B cell (primary cell): ENCODE measurements around the gene NDOR1. TPM values are rescaled to one million over a fixed set of nuclear protein-coding genes. Genes with fewer than 3 reads are reported as not detected.

Source experiments
- ATAC-seq: fragments of 200-7000 bp; cut with Tn5 transposase; one replicate; pipeline ENCODE4 v1.10.0; 2021; ENCODE audit warnings: low read depth, mild to moderate bottlenecking, moderate number of reproducible peaks, moderate library complexity
- CTCF ChIA-PET: fragments of 350-600 bp; sonication (Branson Sonifier 250); formaldehyde crosslinking; loops from one replicate; lab custom pipeline; 2021; ENCODE audit warnings: antibody characterized with exemption, inconsistent platforms; lab: Charles Lee
- POLR2A ChIA-PET: fragments of 350-600 bp; sonication (Branson Sonifier 250); formaldehyde crosslinking; loops from one replicate; lab custom pipeline; 2021; ENCODE audit warnings: antibody characterized with exemption; lab: Charles Lee
- DNase-seq: peaks from one replicate; pipeline ENCODE4 v3.0.0; 2013
- H2AFZ ChIP-seq: 2 replicates; pipeline ENCODE4 v1.6.1; 2012; ENCODE audit warnings: mild to moderate bottlenecking, low read depth, low read length; ENCODE audit not compliant: insufficient read depth, poor library complexity, severe bottlenecking
- H3K27ac ChIP-seq, 2 donors: 1 replicate in 1 of 2; 2 replicates in 1 of 2; pipeline ENCODE4 v1.5.1; 2012 to 2013; ENCODE audit warnings: low read length in 2 of 2, mild to moderate bottlenecking in 2 of 2, moderate library complexity in 1 of 2
- H3K27me3 ChIP-seq, 4 experiments: fragments of 200-600 bp in 1 of 4; sonication (generic) in 1 of 4; replicated peaks in 1 of 4; 1 replicate in 2 of 4; 2 replicates in 2 of 4; pipeline versions ENCODE4 v1.6.1 to v1.7.0; 2013 to 2016; ENCODE audit warnings: low read length in 3 of 4, mild to moderate bottlenecking in 2 of 4, mixed read lengths in 1 of 4, moderate library complexity in 1 of 4; ENCODE audit not compliant: insufficient read depth in 4 of 4, control insufficient read depth in 3 of 4; ENCODE audit errors: control extremely low read depth in 1 of 4
- H3K36me3 ChIP-seq, 2 experiments: replicated peaks in 1 of 2; 1 replicate in 1 of 2; 2 replicates in 1 of 2; pipeline versions ENCODE4 v1.6.1 to v1.7.1; 2013; ENCODE audit warnings: low read length in 1 of 2; ENCODE audit not compliant: insufficient read depth in 2 of 2, control insufficient read depth in 1 of 2; ENCODE audit errors: control extremely low read depth in 1 of 2, extremely low read depth in 1 of 2
- H3K4me1 ChIP-seq, 2 donors: fragments of 200-600 bp in 1 of 2; sonication (generic) in 1 of 2; 1 replicate in 1 of 2; 2 replicates in 1 of 2; pipeline versions ENCODE4 v1.5.1 to v1.6.1; 2013 to 2017; ENCODE audit warnings: low read length in 2 of 2; ENCODE audit not compliant: control insufficient read depth in 2 of 2, insufficient read depth in 2 of 2
- H3K4me2 ChIP-seq: replicated peaks from 2 replicates; pipeline ENCODE3; 2012; ENCODE audit warnings: mild to moderate bottlenecking, low read depth, low read length; ENCODE audit not compliant: poor library complexity, severe bottlenecking
- H3K4me3 ChIP-seq, 5 experiments: fragments of 200-600 bp in 1 of 5; sonication (generic) in 1 of 5; 1 replicate in 3 of 5; 2 replicates in 2 of 5; pipeline versions ENCODE4 v1.5.1 to v1.7.0; 2011 to 2016; ENCODE audit warnings: low read length in 4 of 5, mild to moderate bottlenecking in 4 of 5, low read depth in 2 of 5, control low read depth in 1 of 5, moderate library complexity in 1 of 5; ENCODE audit not compliant: insufficient read depth in 1 of 5; ENCODE audit errors: control extremely low read depth in 1 of 5, extremely low read depth in 1 of 5
- H3K79me2 ChIP-seq: fragments of 200-600 bp; sonication (generic); one replicate; pipeline ENCODE4 v1.6.0; 2016; ENCODE audit warnings: low read length; ENCODE audit not compliant: control insufficient read depth, insufficient read depth
- H3K9ac ChIP-seq: fragments of 200-600 bp; sonication (generic); 2 replicates; pipeline ENCODE4 v1.6.1; 2017; ENCODE audit warnings: mild to moderate bottlenecking, low read length, moderate library complexity
- H3K9me3 ChIP-seq, 3 donors: one replicate each; pipeline versions ENCODE4 v1.6.1 to v1.7.1; 2013; ENCODE audit warnings: low read length in 2 of 3; ENCODE audit not compliant: control insufficient read depth in 2 of 3, insufficient read depth in 1 of 3; ENCODE audit errors: control extremely low read depth in 1 of 3
- H4K20me1 ChIP-seq: 2 replicates; pipeline ENCODE4 v1.6.0; 2012; ENCODE audit warnings: mild to moderate bottlenecking, low read length; ENCODE audit not compliant: insufficient read depth, control insufficient read depth, poor library complexity, severe bottlenecking
- H3K27ac Mint-ChIP-seq: one replicate; pipeline ENCODE4 v1.8.0; 2021; ENCODE audit warnings: mixed read lengths
- H3K27me3 Mint-ChIP-seq: one replicate; pipeline ENCODE4 v1.8.0; 2021; ENCODE audit warnings: mixed read lengths
- H3K4me1 Mint-ChIP-seq: one replicate; pipeline ENCODE4 v1.8.0; 2021; ENCODE audit warnings: mixed read lengths
- H3K4me3 Mint-ChIP-seq: one replicate; pipeline ENCODE4 v1.8.0; 2021; ENCODE audit warnings: mixed read lengths
- H3K9me3 Mint-ChIP-seq: one replicate; pipeline ENCODE4 v1.8.0; 2022; ENCODE audit warnings: mixed read lengths; ENCODE audit not compliant: insufficient read depth
- EZH2 ChIP-seq: IDR thresholded peaks from 2 replicates; pipeline ENCODE4 v1.6.1; 2012; ENCODE audit warnings: borderline replicate concordance, low read depth, mild to moderate bottlenecking, moderate library complexity, low read length; ENCODE audit not compliant: insufficient read depth, poor library complexity, severe bottlenecking
- whole genome bisulfite sequencing: methylation state at CpG from one replicate; pipeline ENCODE4 v1.1.5; 2013; ENCODE audit warnings: missing lambda C conversion rate; ENCODE audit not compliant: insufficient coverage; 5-methylcytosine and 5-hydroxymethylcytosine counted together
- intact Hi-C: fragments of 100-400 bp; cut with micrococcal nuclease; formaldehyde crosslinking; loops from one replicate; pipeline ENCODE4 v1.10.0; 2022
- polyA plus RNA-seq: library from polyadenylated mRNA; depleted of rRNA; stranded (reverse); fragments of >200 nt; gene quantifications from 2 replicates; pipeline ENCODE4 v1.2.3, GENCODE V29; 2012
- total RNA-seq, 2 donors: library from RNA; stranded (reverse); fragments of 120-200 nt in 1 of 2; gene quantifications; 1 replicate in 1 of 2; 2 replicates in 1 of 2; pipeline versions ENCODE4 v1.2.3 to v1.2.4, GENCODE V29; 2013 to 2022
- TF ChIP-seq, protein P1 (sequence below): fragments of 200-600 bp; IDR thresholded peaks from one replicate; pipeline ENCODE4 v1.8.0; 2022; ENCODE audit warnings: antibody characterized with exemption, mild to moderate bottlenecking

The NDOR1 gene
- total and polyA plus RNA-seq, 2 donors (not counting 1 experiment from before 2014, with no cell fraction given): 36.4 to 40.9 TPM

GRCh38 chr9:137182836-137183235 lies 22.7 kb upstream of the NDOR1 start:
- no peak overlapping the region for H3K4me3 ChIP-seq
- Mint-ChIP-seq H3K27ac (no peak overlapping the region), H3K4me1 (peaks cover 17% of the 10 kb centered on the region), H3K9me3 (no peaks in the 10 kb centered on the region), H3K4me3 (no peak overlapping the region), H3K27me3 (no peaks in the 10 kb centered on the region)
- no peak overlapping the region for H3K9ac ChIP-seq
- 97% methylated on average over 17 of the region's 17 CpGs for WGBS
- no peaks in the 10 kb centered on the region for H3K9me3 ChIP-seq
- CTCF ChIA-PET: no interaction called here
- POLR2A ChIA-PET: no interaction called here
- no peak overlapping the region for H2AFZ ChIP-seq
- H3K27ac ChIP-seq: no peak overlapping the region
- H3K79me2 ChIP-seq: peaks cover 36% of the 10 kb centered on the region
- peaks cover 56% of the 10 kb centered on the region for H4K20me1 ChIP-seq
- DNase-seq: no peak
- no peak overlapping the region for H3K4me2 ChIP-seq
- H3K4me1 ChIP-seq: peaks cover 16 to 19% of the 10 kb centered on the region in 2 donors
- TF ChIP-seq, protein P1, sequence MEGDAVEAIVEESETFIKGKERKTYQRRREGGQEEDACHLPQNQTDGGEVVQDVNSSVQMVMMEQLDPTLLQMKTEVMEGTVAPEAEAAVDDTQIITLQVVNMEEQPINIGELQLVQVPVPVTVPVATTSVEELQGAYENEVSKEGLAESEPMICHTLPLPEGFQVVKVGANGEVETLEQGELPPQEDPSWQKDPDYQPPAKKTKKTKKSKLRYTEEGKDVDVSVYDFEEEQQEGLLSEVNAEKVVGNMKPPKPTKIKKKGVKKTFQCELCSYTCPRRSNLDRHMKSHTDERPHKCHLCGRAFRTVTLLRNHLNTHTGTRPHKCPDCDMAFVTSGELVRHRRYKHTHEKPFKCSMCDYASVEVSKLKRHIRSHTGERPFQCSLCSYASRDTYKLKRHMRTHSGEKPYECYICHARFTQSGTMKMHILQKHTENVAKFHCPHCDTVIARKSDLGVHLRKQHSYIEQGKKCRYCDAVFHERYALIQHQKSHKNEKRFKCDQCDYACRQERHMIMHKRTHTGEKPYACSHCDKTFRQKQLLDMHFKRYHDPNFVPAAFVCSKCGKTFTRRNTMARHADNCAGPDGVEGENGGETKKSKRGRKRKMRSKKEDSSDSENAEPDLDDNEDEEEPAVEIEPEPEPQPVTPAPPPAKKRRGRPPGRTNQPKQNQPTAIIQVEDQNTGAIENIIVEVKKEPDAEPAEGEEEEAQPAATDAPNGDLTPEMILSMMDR: no peak
- intact Hi-C loops: no loop called here
- no peaks in the 10 kb centered on the region for H3K27me3 ChIP-seq
- H3K36me3 ChIP-seq: peaks cover 0 to 72% of the 10 kb centered on the region in 2 experiments
- no peak for ATAC-seq

DNA sequence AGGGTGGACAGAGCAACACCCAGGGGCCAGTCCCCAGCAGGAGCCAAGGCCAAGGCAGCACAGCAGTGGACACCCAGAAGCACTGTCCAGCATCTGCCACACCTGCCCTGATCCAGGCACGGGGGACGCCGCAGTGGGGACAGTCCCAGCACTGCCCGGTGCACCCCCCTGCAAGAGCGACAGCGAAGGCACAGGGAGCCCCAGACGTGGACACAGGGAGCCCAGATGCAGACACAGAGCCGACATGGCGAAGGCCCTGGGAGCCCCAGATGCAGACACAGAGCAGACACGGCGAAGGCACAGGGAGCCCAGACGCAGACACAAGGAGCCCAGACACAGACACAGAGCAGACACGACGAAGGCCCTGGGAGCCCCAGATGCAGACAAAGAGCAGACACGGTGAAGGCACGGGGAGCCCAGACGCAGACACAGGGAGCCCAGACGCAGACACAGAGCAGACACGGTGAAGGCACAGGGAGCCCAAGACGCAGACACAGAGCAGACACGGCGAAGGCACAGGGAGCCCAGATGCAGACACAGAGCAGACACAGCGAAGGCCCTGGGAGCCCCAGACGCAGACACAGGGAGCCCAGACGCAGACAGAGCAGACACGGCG lies 21.4 kb upstream of the NDOR1 start:
- ATAC-seq: no peak

More for the DNA sequence above, 21.4 kb upstream of the NDOR1 start:
- TF ChIP-seq, protein P1: no peak
- TF ChIP-seq EZH2: no peak
- Mint-ChIP-seq H3K4me3 (no peak overlapping the region), H3K9me3 (no peaks in the 10 kb centered on the region), H3K4me1 (peaks cover 22% of the 10 kb centered on the region), H3K27me3 (no peaks in the 10 kb centered on the region), H3K27ac (no peak overlapping the region)
- Histone ChIP-seq H2AFZ (no peak overlapping the region), H3K4me1 (peaks cover 17 to 24% of the 10 kb centered on the region in 2 donors), H3K9ac (no peak overlapping the region), H4K20me1 (peaks cover 57% of the 10 kb centered on the region), H3K4me3 (no peak overlapping the region), H3K79me2 (peaks cover 42% of the 10 kb centered on the region), H3K36me3 (peaks cover 0 to 64% of the 10 kb centered on the region in 2 experiments), H3K27me3 (no peaks in the 10 kb centered on the region), H3K4me2 (no peak overlapping the region), H3K9me3 (peaks cover 0 to 3% (median 0%) of the 10 kb centered on the region in 3 donors), H3K27ac (no peak overlapping the region)
- WGBS: 98% methylated on average over 27 of the region's 27 CpGs
- ChIA-PET POLR2A (no interaction called here), CTCF (no interaction called here)
- intact Hi-C loops: no loop called here
- no peak for DNase-seq
